ENCODE results near the gene CNGB1.
"Not testable (repeated sequence)": the region's sequence is repeated elsewhere in the genome, so short reads cannot be mapped to it uniquely, and the experiment has no call there.

CNGB1 gene

DNA sequence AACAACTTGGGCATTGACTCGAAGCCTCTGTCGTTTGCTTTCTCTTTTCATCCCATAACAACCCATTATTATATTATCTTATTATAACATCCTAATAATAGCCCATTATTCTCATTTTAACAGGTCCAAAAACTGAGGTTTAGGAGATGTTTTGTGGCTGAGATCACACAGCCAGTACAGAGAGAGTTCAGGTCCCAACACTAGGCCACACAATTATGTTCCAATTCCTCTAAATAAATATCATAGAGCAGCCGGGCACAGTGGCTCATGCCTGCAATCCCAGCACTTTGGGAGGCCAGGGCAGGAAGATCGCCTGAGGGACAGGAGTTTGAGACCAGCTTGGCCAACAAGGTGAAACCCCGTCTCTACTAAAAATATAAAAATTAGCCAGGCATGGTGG lies 128.3 kb downstream of the CNGB1 start:
- Histone ChIP-seq H3K27me3 (replicated peaks) (no peaks in the 10 kb centered on the region), H3K36me3 (replicated peaks) (no peaks in the 10 kb centered on the region), H3K27ac (peak overlapping the region; percentile 73), H3K4me3 (ENCODE audit: low read depth, low read length) (no peak overlapping the region)
- TF ChIP-seq, protein P1, sequence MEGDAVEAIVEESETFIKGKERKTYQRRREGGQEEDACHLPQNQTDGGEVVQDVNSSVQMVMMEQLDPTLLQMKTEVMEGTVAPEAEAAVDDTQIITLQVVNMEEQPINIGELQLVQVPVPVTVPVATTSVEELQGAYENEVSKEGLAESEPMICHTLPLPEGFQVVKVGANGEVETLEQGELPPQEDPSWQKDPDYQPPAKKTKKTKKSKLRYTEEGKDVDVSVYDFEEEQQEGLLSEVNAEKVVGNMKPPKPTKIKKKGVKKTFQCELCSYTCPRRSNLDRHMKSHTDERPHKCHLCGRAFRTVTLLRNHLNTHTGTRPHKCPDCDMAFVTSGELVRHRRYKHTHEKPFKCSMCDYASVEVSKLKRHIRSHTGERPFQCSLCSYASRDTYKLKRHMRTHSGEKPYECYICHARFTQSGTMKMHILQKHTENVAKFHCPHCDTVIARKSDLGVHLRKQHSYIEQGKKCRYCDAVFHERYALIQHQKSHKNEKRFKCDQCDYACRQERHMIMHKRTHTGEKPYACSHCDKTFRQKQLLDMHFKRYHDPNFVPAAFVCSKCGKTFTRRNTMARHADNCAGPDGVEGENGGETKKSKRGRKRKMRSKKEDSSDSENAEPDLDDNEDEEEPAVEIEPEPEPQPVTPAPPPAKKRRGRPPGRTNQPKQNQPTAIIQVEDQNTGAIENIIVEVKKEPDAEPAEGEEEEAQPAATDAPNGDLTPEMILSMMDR (IDR thresholded peaks at IDR 0.05; ENCODE audit: low read depth, low read length, missing control alignments), result no peak
- in situ Hi-C loops (cut with HindIII; ENCODE audit: low pct_ligation_motif_present, low sequenced_read_pairs), result no loop called here
- peak; percentile 9 for DNase-seq

DNA sequence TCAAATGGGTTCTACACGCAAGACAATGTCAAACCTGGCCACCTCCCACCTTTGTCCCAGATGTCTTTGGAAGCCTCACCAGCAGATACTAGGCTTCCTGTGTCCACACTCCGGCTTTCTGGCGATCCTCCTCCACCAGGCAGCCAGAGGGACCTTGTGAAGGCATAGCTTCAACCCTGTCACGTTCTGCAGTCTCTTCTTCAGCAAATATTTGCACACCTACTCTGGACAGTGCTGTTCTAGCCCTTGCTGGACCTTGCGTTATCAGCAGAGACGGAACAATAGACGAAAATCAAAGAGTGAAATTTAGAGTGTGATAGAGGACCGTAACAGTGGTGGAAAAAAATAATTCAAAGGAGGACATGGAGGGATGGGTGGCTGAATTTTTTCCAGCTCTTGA lies 130.1 kb downstream of the CNGB1 start:
- no peaks in the 10 kb centered on the region for H3K36me3 ChIP-seq (replicated peaks)
- no peak overlapping the region for H3K4me3 ChIP-seq (ENCODE audit: low read depth, low read length)
- TF ChIP-seq, protein P1 (IDR thresholded peaks at IDR 0.05; ENCODE audit: low read depth, low read length, missing control alignments), result no peak
- H3K27ac ChIP-seq, result no peak overlapping the region
- in situ Hi-C loops (cut with HindIII; ENCODE audit: low pct_ligation_motif_present, low sequenced_read_pairs), result no loop called here
- no peaks in the 10 kb centered on the region for H3K27me3 ChIP-seq (replicated peaks)
- no peak for DNase-seq

DNA sequence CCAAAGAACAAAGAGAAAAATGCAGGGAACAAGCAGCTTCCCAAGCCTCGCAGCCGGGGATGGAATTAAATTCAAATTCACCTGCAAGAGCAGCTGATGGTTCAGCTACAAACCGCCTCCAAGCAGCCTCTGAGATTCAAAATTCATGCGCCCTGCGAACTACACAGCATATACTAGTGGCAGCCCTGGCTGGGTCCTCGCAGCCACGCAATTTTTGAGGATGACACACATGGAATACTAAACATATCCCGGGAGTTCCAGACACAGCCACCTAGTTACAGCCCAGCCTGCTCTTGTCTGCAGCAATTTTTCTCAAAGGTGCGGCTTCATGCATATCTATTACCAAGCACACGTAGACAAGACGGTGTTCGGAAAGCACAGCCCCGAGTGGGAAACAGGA lies 132.8 kb downstream of the CNGB1 start:
- Histone ChIP-seq H3K4me3 (ENCODE audit: low read depth, low read length) (no peak overlapping the region), H3K27me3 (replicated peaks) (no peaks in the 10 kb centered on the region), H3K27ac (no peak overlapping the region), H3K36me3 (replicated peaks) (no peaks in the 10 kb centered on the region)
- DNase-seq, result no peak
- TF ChIP-seq, protein P1 (IDR thresholded peaks at IDR 0.05; ENCODE audit: low read depth, low read length, missing control alignments), result no peak
- in situ Hi-C loops (cut with HindIII; ENCODE audit: low pct_ligation_motif_present, low sequenced_read_pairs), result no loop called here

DNA sequence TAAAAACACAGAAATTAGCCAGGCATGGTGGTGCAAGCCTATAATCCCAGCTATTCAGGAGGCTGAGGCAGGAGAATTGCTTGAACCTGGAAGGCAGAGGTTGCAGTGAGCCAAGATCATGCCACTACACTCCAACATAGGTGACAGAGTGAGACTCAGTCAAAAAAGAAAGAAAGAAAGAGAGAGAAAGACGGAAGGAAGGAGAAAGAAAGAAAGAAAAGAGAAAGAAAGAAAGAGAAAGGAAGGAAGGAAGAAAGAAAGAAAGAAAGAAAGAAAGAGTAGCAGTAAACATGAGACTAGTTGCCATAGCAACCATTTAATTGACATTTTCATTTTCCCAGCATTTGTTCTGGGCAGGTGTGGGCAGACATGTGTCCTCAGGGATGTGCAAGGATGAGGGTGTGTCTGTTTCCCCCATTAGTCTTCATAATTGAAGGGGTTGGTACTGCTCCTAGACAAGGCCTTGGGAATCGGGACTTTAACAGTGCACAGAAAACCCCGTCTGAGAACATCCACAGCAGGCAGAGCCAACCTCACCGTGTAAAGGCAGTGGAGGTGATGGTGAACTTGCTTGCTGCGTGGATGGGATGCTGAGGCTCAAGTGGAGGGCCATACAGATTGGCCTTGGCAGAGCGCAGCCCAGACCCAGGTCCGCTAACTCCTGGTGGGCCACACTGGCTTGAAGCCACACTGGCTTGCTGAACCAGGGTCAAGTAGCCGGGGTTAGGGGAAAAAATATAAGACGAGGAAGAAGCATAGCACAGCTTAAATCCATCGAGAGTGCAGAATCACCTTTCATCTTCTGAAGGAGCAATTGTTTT lies 133.4 kb downstream of the CNGB1 start:
- DNase-seq, result no peak
- in situ Hi-C loops (cut with HindIII; ENCODE audit: low pct_ligation_motif_present, low sequenced_read_pairs), result no loop called here
- no peaks in the 10 kb centered on the region for H3K27me3 ChIP-seq (replicated peaks)
- TF ChIP-seq, protein P1 (IDR thresholded peaks at IDR 0.05; ENCODE audit: low read depth, low read length, missing control alignments), result no peak
- H3K36me3 ChIP-seq (replicated peaks), result no peaks in the 10 kb centered on the region
- no peak overlapping the region for H3K4me3 ChIP-seq (ENCODE audit: low read depth, low read length)
- H3K27ac ChIP-seq, result no peak overlapping the region

DNA sequence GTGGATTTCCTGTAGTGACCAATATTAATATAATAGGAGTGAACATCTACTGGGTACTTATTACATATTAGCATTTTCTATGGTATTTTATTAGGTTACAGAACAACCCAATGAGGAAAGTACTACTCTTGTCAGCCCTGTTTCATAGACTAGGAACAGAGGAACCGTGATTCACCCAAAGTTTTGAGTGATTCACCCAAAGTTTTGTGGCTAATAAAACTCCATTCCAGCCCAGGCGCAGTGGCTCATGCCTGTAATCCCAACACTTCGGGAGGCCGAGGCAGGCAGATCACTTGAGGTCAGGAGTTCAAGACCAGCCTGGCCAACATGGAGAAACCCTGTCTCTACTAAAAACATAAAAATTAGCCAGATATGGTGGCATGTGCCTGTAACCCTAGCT lies 135.5 kb downstream of the CNGB1 start:
- H3K36me3 ChIP-seq (replicated peaks); H3K27me3 ChIP-seq (replicated peaks); H3K4me3 ChIP-seq (ENCODE audit: low read depth, low read length); in situ Hi-C loops (cut with HindIII; ENCODE audit: low pct_ligation_motif_present, low sequenced_read_pairs): not testable (repeated sequence)
- H3K27ac ChIP-seq, result peak overlapping the region; percentile 35
- peak; percentile 75 for DNase-seq

DNA sequence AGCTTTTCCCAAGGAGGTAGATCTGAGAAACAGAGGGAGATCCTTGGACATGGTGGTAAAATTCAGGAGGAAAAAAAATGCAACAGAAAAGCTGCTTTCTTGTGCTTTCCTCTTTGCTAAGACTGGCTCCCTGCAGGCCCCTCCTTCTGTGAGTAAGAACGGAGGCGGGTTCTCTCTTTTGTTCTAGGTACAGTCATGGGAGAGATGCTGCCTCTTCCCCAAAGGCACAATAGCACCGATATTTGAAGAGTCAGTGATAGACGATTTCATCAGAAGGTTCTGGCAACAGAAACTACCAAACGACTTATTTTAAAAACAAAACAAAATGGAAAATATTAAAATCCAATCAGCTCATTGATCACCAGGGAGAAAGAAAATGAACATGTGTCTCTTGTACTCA lies 136.0 kb downstream of the CNGB1 start:
- H3K4me3 ChIP-seq (ENCODE audit: low read depth, low read length), result no peak overlapping the region
- peak; percentile 52 for DNase-seq

More for the DNA sequence above, 136.0 kb downstream of the CNGB1 start:
- TF ChIP-seq, protein P1 (IDR thresholded peaks at IDR 0.05; ENCODE audit: low read depth, low read length, missing control alignments), result no peak
- H3K27ac ChIP-seq, result peak overlapping the region; percentile 35
- in situ Hi-C loops (cut with HindIII; ENCODE audit: low pct_ligation_motif_present, low sequenced_read_pairs), result no loop called here
- H3K27me3 ChIP-seq (replicated peaks), result no peaks in the 10 kb centered on the region
- no peaks in the 10 kb centered on the region for H3K36me3 ChIP-seq (replicated peaks)

Data from brain microvascular endothelial cell (primary cell).